NCI-H345 (cell line): ENCODE measurements around the gene MEGF6.

Experiments
- DNase-seq: peaks from one replicate; lab custom pipeline; 2025; lab: John Stamatoyannopoulos, UW

Gene MEGF6

DNA sequence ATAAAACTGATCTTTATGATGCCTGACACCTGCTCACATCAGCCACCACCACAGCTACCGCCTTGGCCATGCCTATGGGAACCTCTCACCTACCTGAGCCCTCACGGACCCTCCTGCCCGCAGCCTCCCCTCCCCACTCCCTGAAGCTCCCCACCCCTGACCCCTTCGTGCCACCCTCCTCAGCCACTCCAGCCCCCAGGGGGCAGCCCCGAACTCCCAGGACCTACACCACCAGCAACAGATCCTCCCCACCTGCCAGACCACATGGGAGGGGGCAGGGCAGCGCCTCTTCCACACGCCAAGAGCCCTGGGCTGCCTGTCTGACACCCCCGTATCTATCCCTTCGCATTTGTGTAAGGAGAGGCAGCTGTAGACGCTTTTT is 171.0 kb downstream of the MEGF6 start:
- DNase-seq = no peak
